ENCODE measurements around the gene NFE2. TPM values are rescaled to one million over a fixed set of nuclear protein-coding genes. Genes with fewer than 3 reads are reported as not detected.

NFE2 gene
- total RNA-seq, 2 donors from 2014 or later, result 1.1 TPM; not detected in 1

- H3K36me3 ChIP-seq, result no peaks in the 10 kb centered on the region
- no peak for TF ChIP-seq POLR2AphosphoS5 (IDR thresholded peaks at IDR 0.05)
- intact Hi-C loops (cut with DNase I), result no loop called here
- WGBS, result 95% methylated on average over 7 of the region's 7 CpGs
- H3K4me3 ChIP-seq, result no peak overlapping the region
- no peaks in the 10 kb centered on the region for H3K9me3 ChIP-seq
- H3K4me1 ChIP-seq (replicated peaks), result no peaks in the 10 kb centered on the region
- DNase-seq (ENCODE audit: low spot score), result no peak
- H3K27ac ChIP-seq, result no peak overlapping the region
- H3K27me3 ChIP-seq (replicated peaks; ENCODE audit: insufficient read depth), result no peaks in the 10 kb centered on the region
Observed at GRCh38 chr12:54292931-54293241, 7.9 kb downstream of the NFE2 start.

GRCh38 chr12:54292083-54292930 is 8.5 kb downstream of the NFE2 start:
- no peaks in the 10 kb centered on the region for H3K9me3 ChIP-seq
- no peak overlapping the region for H3K4me3 ChIP-seq
- no peak overlapping the region for H3K27ac ChIP-seq
- intact Hi-C loops (cut with DNase I), result no loop called here
- 84% methylated on average over 30 of the region's 30 CpGs for WGBS
- no peaks in the 10 kb centered on the region for H3K27me3 ChIP-seq (replicated peaks; ENCODE audit: insufficient read depth)
- no peaks in the 10 kb centered on the region for H3K36me3 ChIP-seq
- DNase-seq (ENCODE audit: low spot score), result no peak
- TF ChIP-seq POLR2A (IDR thresholded peaks at IDR 0.05), result no peak
- no peak for TF ChIP-seq POLR2AphosphoS5 (IDR thresholded peaks at IDR 0.05)
- no peak for TF ChIP-seq CTCF (IDR thresholded peaks at IDR 0.05)
- H3K4me1 ChIP-seq (replicated peaks), result no peaks in the 10 kb centered on the region

- intact Hi-C loops (cut with DNase I), result no loop called here
- Histone ChIP-seq H3K9me3 (no peaks in the 10 kb centered on the region), H3K36me3 (peaks cover 6 to 11% of the 10 kb centered on the region in 2 donors), H3K4me3 (no peak overlapping the region), H3K27ac (no peak overlapping the region), H3K4me1 (replicated peaks) (peaks cover 6% of the 10 kb centered on the region), H3K27me3 (replicated peaks; ENCODE audit: insufficient read depth) (no peaks in the 10 kb centered on the region)
- no peak for DNase-seq (ENCODE audit: low spot score)
- WGBS, result 60% methylated on average over 8 of the region's 8 CpGs
- TF ChIP-seq POLR2AphosphoS5 (IDR thresholded peaks at IDR 0.05), result no peak
- no peak for TF ChIP-seq POLR2A (IDR thresholded peaks at IDR 0.05)
- TF ChIP-seq CTCF (IDR thresholded peaks at IDR 0.05), result no peak
Observed at GRCh38 chr12:54287261-54288157, 13.3 kb downstream of the NFE2 start.

- intact Hi-C loops (cut with DNase I), result no loop called here
- peak; percentile 18 for DNase-seq (ENCODE audit: low spot score)
- TF ChIP-seq POLR2AphosphoS5 (IDR thresholded peaks at IDR 0.05) (peak; percentile 10), POLR2A (IDR thresholded peaks at IDR 0.05) (no peak), CTCF (IDR thresholded peaks at IDR 0.05) (no peak)
- WGBS, result 39% methylated on average over 12 of the region's 12 CpGs
- no peak overlapping the region for H3K27ac ChIP-seq
- no peaks in the 10 kb centered on the region for H3K9me3 ChIP-seq
- no peaks in the 10 kb centered on the region for H3K27me3 ChIP-seq (replicated peaks; ENCODE audit: insufficient read depth)
- H3K4me1 ChIP-seq (replicated peaks), result peaks cover 6% of the 10 kb centered on the region
- H3K36me3 ChIP-seq, result peaks cover 9 to 11% of the 10 kb centered on the region in 2 donors
- H3K4me3 ChIP-seq, result no peak overlapping the region
Observed at GRCh38 chr12:54286042-54287030, 14.5 kb downstream of the NFE2 start.

All from prostate gland (tissue), 2 donors.